Loucy (cell line): ENCODE measurements around the gene SAE1.
"Not testable (repeated sequence)": the region's sequence is repeated elsewhere in the genome, so short reads cannot be mapped to it uniquely, and the experiment has no call there.

Experiments used
- H2AFZ ChIP-seq: fragments of 200-600 bp; sonication (generic); 2 replicates; pipeline ENCODE4 v1.6.0; 2016; ENCODE audit warnings: antibody characterized with exemption, mild to moderate bottlenecking, low read length, moderate library complexity
- H3F3A ChIP-seq: fragments of 200-600 bp; 2 replicates; pipeline ENCODE4 v1.6.0; 2016; ENCODE audit warnings: antibody characterized with exemption, low read depth, mild to moderate bottlenecking
- H3K27me3 ChIP-seq: fragments of 200-600 bp; sonication (generic); 2 replicates; pipeline ENCODE4 v1.6.1; 2014; ENCODE audit warnings: low read length, mild to moderate bottlenecking; ENCODE audit not compliant: insufficient read depth, poor library complexity, severe bottlenecking
- H3K36me3 ChIP-seq: fragments of 200-600 bp; sonication (generic); 2 replicates; pipeline ENCODE4 v1.6.1; 2016; ENCODE audit warnings: low read length; ENCODE audit not compliant: insufficient read depth
- H3K4me1 ChIP-seq: fragments of 200-600 bp; sonication (generic); 2 replicates; pipeline ENCODE4 v1.5.1; 2014; ENCODE audit warnings: low read length, mild to moderate bottlenecking; ENCODE audit not compliant: insufficient read depth, poor library complexity, severe bottlenecking
- H3K4me2 ChIP-seq: fragments of 200-600 bp; sonication (generic); 2 replicates; pipeline ENCODE4 v1.6.0; 2014; ENCODE audit warnings: antibody characterized with exemption, low read length, low read depth, mild to moderate bottlenecking; ENCODE audit not compliant: poor library complexity, severe bottlenecking
- H3K4me3 ChIP-seq: fragments of 200-600 bp; sonication (generic); 2 replicates; pipeline ENCODE4 v1.5.1; 2014; ENCODE audit warnings: low read length, mild to moderate bottlenecking, mixed read lengths; ENCODE audit not compliant: poor library complexity, severe bottlenecking
- H3K79me2 ChIP-seq: fragments of 200-600 bp; sonication (generic); 2 replicates; pipeline ENCODE4 v1.6.1; 2014; ENCODE audit warnings: low read length; ENCODE audit not compliant: insufficient read depth
- H3K9ac ChIP-seq: fragments of 200-600 bp; sonication (generic); 2 replicates; pipeline ENCODE4 v1.6.0; 2014; ENCODE audit warnings: mild to moderate bottlenecking, low read depth, low read length, moderate library complexity; ENCODE audit not compliant: poor library complexity, severe bottlenecking
- H3K9me2 ChIP-seq: fragments of 200-600 bp; sonication (generic); replicated peaks from 2 replicates; pipeline ENCODE4 v1.6.1; 2016; ENCODE audit warnings: low read depth, low read length, mixed read lengths
- H3K9me3 ChIP-seq: fragments of 200-600 bp; sonication (generic); 2 replicates; pipeline ENCODE4 v1.6.1; 2014; ENCODE audit warnings: mild to moderate bottlenecking, antibody characterized with exemption, low read length, low read depth; ENCODE audit not compliant: insufficient read depth
- H4K20me1 ChIP-seq: fragments of 200-600 bp; sonication (generic); 2 replicates; pipeline ENCODE4 v1.6.0; 2014; ENCODE audit warnings: antibody characterized with exemption, low read length, mild to moderate bottlenecking; ENCODE audit not compliant: insufficient read depth, poor library complexity, severe bottlenecking
- EZH2phosphoT487 ChIP-seq: fragments of 200-600 bp; IDR thresholded peaks from 2 replicates; pipeline ENCODE4 v1.6.1; 2018; ENCODE audit warnings: antibody characterized with exemption, mild to moderate bottlenecking, moderate library complexity, borderline replicate concordance
- TF ChIP-seq, protein P1 (sequence below): fragments of 200-600 bp; sonication (generic); conservative IDR thresholded peaks from 2 replicates; pipeline ENCODE4 v1.5.1; 2014; ENCODE audit warnings: mild to moderate bottlenecking, antibody characterized with exemption, low read length

SAE1 gene

DNA sequence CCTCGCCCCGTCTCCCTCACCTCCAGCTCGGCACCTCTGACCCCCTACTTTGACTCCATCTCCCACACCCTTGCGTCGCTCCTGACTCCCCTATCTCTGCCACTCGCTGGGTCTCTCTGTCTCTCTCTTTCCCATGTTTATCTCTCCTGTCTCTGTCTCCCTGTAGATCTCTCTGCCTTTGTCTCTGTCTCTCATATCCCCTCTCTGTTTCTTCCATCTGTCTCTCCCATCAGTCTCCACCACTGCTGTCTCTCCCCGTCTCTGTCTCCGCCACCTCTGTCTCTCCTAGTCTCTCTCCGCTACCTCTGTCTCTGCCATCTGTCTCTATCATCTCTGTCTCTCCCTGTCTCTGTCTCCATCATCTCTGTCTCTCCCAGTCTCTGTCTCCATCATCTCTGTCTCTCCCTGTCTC, 112.7 kb downstream of the SAE1 start:
- Histone ChIP-seq H2AFZ (no peak overlapping the region), H3F3A (peaks cover 4% of the 10 kb centered on the region; the same call in 1 of the 2 replicates), H3K27me3 (peaks cover 4% of the 10 kb centered on the region), H3K9me2 (no peaks in the 10 kb centered on the region), H3K36me3 (no peaks in the 10 kb centered on the region), H4K20me1 (no peaks in the 10 kb centered on the region), H3K9ac (peak overlapping the region; percentile 14), H3K79me2 (no peaks in the 10 kb centered on the region), H3K9me3 (no peaks in the 10 kb centered on the region), H3K4me3 (peak overlapping the region; percentile 49), H3K4me1 (peaks cover 16% of the 10 kb centered on the region), H3K4me2 (peak overlapping the region; percentile 52)
- no peak for TF ChIP-seq EZH2phosphoT487
- TF ChIP-seq, protein P1, sequence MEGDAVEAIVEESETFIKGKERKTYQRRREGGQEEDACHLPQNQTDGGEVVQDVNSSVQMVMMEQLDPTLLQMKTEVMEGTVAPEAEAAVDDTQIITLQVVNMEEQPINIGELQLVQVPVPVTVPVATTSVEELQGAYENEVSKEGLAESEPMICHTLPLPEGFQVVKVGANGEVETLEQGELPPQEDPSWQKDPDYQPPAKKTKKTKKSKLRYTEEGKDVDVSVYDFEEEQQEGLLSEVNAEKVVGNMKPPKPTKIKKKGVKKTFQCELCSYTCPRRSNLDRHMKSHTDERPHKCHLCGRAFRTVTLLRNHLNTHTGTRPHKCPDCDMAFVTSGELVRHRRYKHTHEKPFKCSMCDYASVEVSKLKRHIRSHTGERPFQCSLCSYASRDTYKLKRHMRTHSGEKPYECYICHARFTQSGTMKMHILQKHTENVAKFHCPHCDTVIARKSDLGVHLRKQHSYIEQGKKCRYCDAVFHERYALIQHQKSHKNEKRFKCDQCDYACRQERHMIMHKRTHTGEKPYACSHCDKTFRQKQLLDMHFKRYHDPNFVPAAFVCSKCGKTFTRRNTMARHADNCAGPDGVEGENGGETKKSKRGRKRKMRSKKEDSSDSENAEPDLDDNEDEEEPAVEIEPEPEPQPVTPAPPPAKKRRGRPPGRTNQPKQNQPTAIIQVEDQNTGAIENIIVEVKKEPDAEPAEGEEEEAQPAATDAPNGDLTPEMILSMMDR, result no peak

GRCh38 chr19:47243776-47244547, 113.3 kb downstream of the SAE1 start:
- Histone ChIP-seq H3K4me3 (peak overlapping the region; percentile 49), H3K36me3 (no peaks in the 10 kb centered on the region), H3K9me3 (no peaks in the 10 kb centered on the region), H2AFZ (peak overlapping the region; percentile 56), H4K20me1 (no peaks in the 10 kb centered on the region), H3K9ac (peak overlapping the region; percentile 55), H3K79me2 (no peaks in the 10 kb centered on the region), H3K27me3 (peaks cover 4% of the 10 kb centered on the region), H3K4me1 (peaks cover 16% of the 10 kb centered on the region), H3K4me2 (peak overlapping the region; percentile 58), H3F3A (peaks cover 4% of the 10 kb centered on the region; the same call in 1 of the 2 replicates), H3K9me2 (no peaks in the 10 kb centered on the region)
- TF ChIP-seq EZH2phosphoT487, result no peak
- TF ChIP-seq, protein P1, result peak; percentile 89

GRCh38 chr19:47247308-47247990, 116.8 kb downstream of the SAE1 start:
- peaks cover 4% of the 10 kb centered on the region; the same call in 1 of the 2 replicates for H3F3A ChIP-seq
- H3K4me3 ChIP-seq, result no peak overlapping the region
- TF ChIP-seq, protein P1, result peak; percentile 95
- no peak for TF ChIP-seq EZH2phosphoT487
- no peak overlapping the region for H3K4me2 ChIP-seq
- H3K4me1 ChIP-seq, result peaks cover 13% of the 10 kb centered on the region
- H3K27me3 ChIP-seq, result peaks cover 4% of the 10 kb centered on the region
- H2AFZ ChIP-seq, result no peak overlapping the region
- H3K9me2 ChIP-seq, result no peaks in the 10 kb centered on the region
- no peak overlapping the region for H3K9ac ChIP-seq
- no peaks in the 10 kb centered on the region for H3K9me3 ChIP-seq
- no peaks in the 10 kb centered on the region for H3K79me2 ChIP-seq
- no peaks in the 10 kb centered on the region for H3K36me3 ChIP-seq
- H4K20me1 ChIP-seq, result no peaks in the 10 kb centered on the region

DNA sequence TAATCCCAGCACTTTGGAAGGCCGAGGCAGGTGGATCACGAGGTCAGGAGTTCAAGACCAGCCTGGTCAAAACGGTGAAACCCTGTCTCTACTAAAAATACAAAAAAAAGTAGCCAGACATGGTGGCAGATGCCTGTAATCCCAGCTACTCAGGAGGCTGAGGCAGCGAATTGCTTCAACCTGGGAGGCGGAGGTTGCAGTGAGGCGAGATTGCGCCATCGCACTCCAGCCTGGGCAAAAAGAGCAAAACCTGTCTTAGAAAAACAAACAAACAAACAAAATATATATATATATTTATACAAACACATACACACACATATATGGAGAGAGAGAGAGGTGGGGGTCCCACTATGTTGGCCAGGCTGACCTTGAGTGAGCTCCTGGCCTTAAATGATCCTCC, 122.4 kb downstream of the SAE1 start:
- not testable (repeated sequence) for H4K20me1 ChIP-seq, H3K9ac ChIP-seq, H2AFZ ChIP-seq, H3F3A ChIP-seq, H3K4me2 ChIP-seq, H3K36me3 ChIP-seq, H3K9me3 ChIP-seq, H3K79me2 ChIP-seq, H3K9me2 ChIP-seq, H3K27me3 ChIP-seq, H3K4me3 ChIP-seq
- peaks cover 14% of the 10 kb centered on the region for H3K4me1 ChIP-seq
